Neural cell (in vitro differentiated cells): ENCODE results near the gene GRIPAP1. TPM values are rescaled to one million over a fixed set of nuclear protein-coding genes. Genes with fewer than 3 reads are reported as not detected.
"Not testable (repeated sequence)": the region's sequence is repeated elsewhere in the genome, so short reads cannot be mapped to it uniquely, and the experiment has no call there.

ENCODE experiments used
- H2AFZ ChIP-seq: fragments of 200-600, 300-800 bp; sonication (generic), shearing (Covaris generic); 2 replicates; pipeline ENCODE4 v1.6.0; 2014; ENCODE audit warnings: low read depth, mild to moderate bottlenecking, antibody characterized with exemption, low read length, moderate library complexity
- H3F3A ChIP-seq: fragments of 200-600 bp; shearing (Covaris generic); 2 replicates; pipeline ENCODE4 v1.6.1; 2016; ENCODE audit warnings: mild to moderate bottlenecking, moderate library complexity, mixed read lengths, antibody characterized with exemption, low read length; ENCODE audit not compliant: insufficient read depth, poor library complexity, severe bottlenecking
- H3K27ac ChIP-seq: fragments of 200-600, 300-800 bp; sonication (generic), shearing (Covaris generic); 2 replicates; pipeline ENCODE4 v1.5.1; 2014; ENCODE audit warnings: mild to moderate bottlenecking, low read length, moderate library complexity
- H3K27me3 ChIP-seq: fragments of 300-800, 200-600 bp; sonication (generic), shearing (Covaris generic); 2 replicates; pipeline ENCODE4 v1.6.0; 2014; ENCODE audit warnings: mild to moderate bottlenecking, low read depth, low read length, moderate library complexity; ENCODE audit not compliant: insufficient read depth
- H3K36me3 ChIP-seq: fragments of 300-800, 200-600 bp; sonication (generic), shearing (Covaris generic); 2 replicates; pipeline ENCODE4 v1.5.1; 2014; ENCODE audit warnings: mild to moderate bottlenecking, antibody characterized with exemption, low read length, moderate library complexity; ENCODE audit not compliant: insufficient read depth
- H3K4me2 ChIP-seq: fragments of 300-800, 200-600 bp; sonication (generic), shearing (Covaris generic); 2 replicates; pipeline ENCODE4 v1.6.0; 2014; ENCODE audit warnings: mild to moderate bottlenecking, low read length
- H3K4me3 ChIP-seq: fragments of 300-800, 200-600 bp; sonication (generic), shearing (Covaris generic); 2 replicates; pipeline ENCODE4 v1.5.1; 2014; ENCODE audit warnings: mild to moderate bottlenecking, low read length, moderate library complexity
- H3K79me2 ChIP-seq: fragments of 200-600 bp; shearing (Covaris generic); replicated peaks from 2 replicates; pipeline ENCODE4 v1.6.0; 2014; ENCODE audit warnings: mild to moderate bottlenecking, low read length, moderate library complexity; ENCODE audit not compliant: insufficient read depth
- H3K9ac ChIP-seq: fragments of 300-800, 200-600 bp; sonication (generic), shearing (Covaris generic); 2 replicates; pipeline ENCODE4 v1.6.1; 2016; ENCODE audit warnings: mild to moderate bottlenecking, low read length, mixed read lengths
- H3K9me2 ChIP-seq: fragments of 200-600 bp; shearing (Covaris generic); 2 replicates; pipeline ENCODE4 v1.6.1; 2016; ENCODE audit warnings: mild to moderate bottlenecking, low read length, mixed read lengths; ENCODE audit not compliant: insufficient read depth
- H3K9me3 ChIP-seq: fragments of 200-600, 300-800 bp; sonication (generic), shearing (Covaris generic); 2 replicates; pipeline ENCODE4 v1.6.1; 2016; ENCODE audit warnings: mild to moderate bottlenecking, mixed run types, low read length, moderate library complexity, mixed read lengths
- H4K20me1 ChIP-seq: fragments of 200-600 bp; shearing (Covaris generic); 2 replicates; pipeline ENCODE4 v1.6.1; 2016; ENCODE audit warnings: mild to moderate bottlenecking, mixed run types; ENCODE audit not compliant: insufficient read depth
- CTCF ChIP-seq: fragments of 450-650 bp; IDR thresholded peaks from 2 replicates; pipeline ENCODE4 v1.5.1; 2014; ENCODE audit warnings: antibody characterized with exemption, mild to moderate bottlenecking, moderate library complexity; ENCODE audit not compliant: poor library complexity, severe bottlenecking
- EP300 ChIP-seq: fragments of 450-650 bp; conservative IDR thresholded peaks from 2 replicates; pipeline ENCODE4 v1.6.1; 2014; ENCODE audit warnings: antibody characterized with exemption, mild to moderate bottlenecking, moderate library complexity; ENCODE audit not compliant: poor library complexity, severe bottlenecking
- EZH2 ChIP-seq: fragments of 200-600, 300-800 bp; shearing (Covaris generic), sonication (generic); IDR thresholded peaks from 2 replicates; pipeline ENCODE4 v1.6.1; 2014; ENCODE audit warnings: antibody characterized with exemption, low read length, borderline replicate concordance, mild to moderate bottlenecking; ENCODE audit not compliant: insufficient read depth, poor library complexity, severe bottlenecking
- MXI1 ChIP-seq: fragments of 450-650 bp; conservative IDR thresholded peaks from 2 replicates; pipeline ENCODE4 v1.6.1; 2014; ENCODE audit warnings: antibody characterized with exemption, mild to moderate bottlenecking; ENCODE audit not compliant: poor library complexity, severe bottlenecking
- POLR2AphosphoS5 ChIP-seq: IDR thresholded peaks from 2 replicates; pipeline ENCODE4 v1.6.1; 2012
- RAD21 ChIP-seq: fragments of 450-650 bp; conservative IDR thresholded peaks from 2 replicates; pipeline ENCODE4 v1.6.1; 2014; ENCODE audit warnings: antibody characterized with exemption, mild to moderate bottlenecking, moderate library complexity
- REST ChIP-seq: IDR thresholded peaks from 2 replicates; pipeline ENCODE4 v1.6.1; 2012; ENCODE audit warnings: borderline replicate concordance
- SMC3 ChIP-seq: fragments of 450-650 bp; conservative IDR thresholded peaks from 2 replicates; pipeline ENCODE4 v1.6.1; 2014; ENCODE audit warnings: antibody characterized with exemption, mild to moderate bottlenecking, moderate library complexity; ENCODE audit not compliant: poor library complexity
- TAF1 ChIP-seq: IDR thresholded peaks from 2 replicates; pipeline ENCODE4 v1.6.1; 2012; ENCODE audit warnings: low read depth
- polyA plus RNA-seq: library from polyadenylated mRNA; depleted of rRNA; stranded (reverse); fragments of >200 nt; gene quantifications from 2 replicates; pipeline ENCODE4 v1.2.3, GENCODE V29; 2014

The GRIPAP1 gene
- polyA plus RNA-seq, 1 donor from 2014 or later: 134 TPM

- H4K20me1 ChIP-seq: no peaks in the 10 kb centered on the region
- no peak overlapping the region for H3K4me2 ChIP-seq
- no peaks in the 10 kb centered on the region for H3K36me3 ChIP-seq
- H3K79me2 ChIP-seq: no peaks in the 10 kb centered on the region
- no peak overlapping the region for H3K4me3 ChIP-seq
- no peaks in the 10 kb centered on the region for H3F3A ChIP-seq
- H3K9me2 ChIP-seq: no peaks in the 10 kb centered on the region
- TF ChIP-seq POLR2AphosphoS5 (no peak), EP300 (no peak), CTCF (no peak), EZH2 (no peak), SMC3 (no peak), RAD21 (no peak), MXI1 (no peak), TAF1 (no peak), REST (no peak)
- H3K27ac ChIP-seq: no peak overlapping the region
- no peaks in the 10 kb centered on the region for H3K27me3 ChIP-seq
- no peak overlapping the region for H2AFZ ChIP-seq
- H3K9me3 ChIP-seq: no peaks in the 10 kb centered on the region
- no peak overlapping the region for H3K9ac ChIP-seq
Observed at GRCh38 chrX:48981178-48981577, 20.9 kb downstream of the GRIPAP1 start.

GRCh38 chrX:48980341-48980740, 21.7 kb downstream of the GRIPAP1 start:
- H3K4me3 ChIP-seq, H3F3A ChIP-seq, H3K27me3 ChIP-seq, H4K20me1 ChIP-seq, H3K36me3 ChIP-seq, H2AFZ ChIP-seq, H3K79me2 ChIP-seq, H3K4me2 ChIP-seq, H3K27ac ChIP-seq, H3K9me2 ChIP-seq, H3K9ac ChIP-seq, H3K9me3 ChIP-seq: not testable (repeated sequence)

GRCh38 chrX:48978226-48978625, 23.8 kb downstream of the GRIPAP1 start:
- TF ChIP-seq EZH2 (no peak), MXI1 (no peak), REST (no peak), POLR2AphosphoS5 (no peak), SMC3 (no peak), TAF1 (no peak), EP300 (no peak)
- H3K4me2 ChIP-seq: no peak overlapping the region
- H2AFZ ChIP-seq: no peak overlapping the region
- no peaks in the 10 kb centered on the region for H3F3A ChIP-seq
- H4K20me1 ChIP-seq: no peaks in the 10 kb centered on the region
- no peaks in the 10 kb centered on the region for H3K9me3 ChIP-seq
- no peaks in the 10 kb centered on the region for H3K36me3 ChIP-seq
- H3K27ac ChIP-seq: no peak overlapping the region
- H3K9me2 ChIP-seq: no peaks in the 10 kb centered on the region
- H3K27me3 ChIP-seq: no peaks in the 10 kb centered on the region
- no peaks in the 10 kb centered on the region for H3K79me2 ChIP-seq
- no peak overlapping the region for H3K4me3 ChIP-seq
- H3K9ac ChIP-seq: no peak overlapping the region
